NCI-H69 (cell line): ENCODE measurements around the gene TMEM131.
A peak's percentile ranks its signal among the peaks of the same experiment; 100 is the strongest.
"Not testable (repeated sequence)": the region's sequence is repeated elsewhere in the genome, so short reads cannot be mapped to it uniquely, and the experiment has no call there.

Experiments
- DNase-seq: peaks from one replicate; lab custom pipeline; 2025; lab: John Stamatoyannopoulos, UW

Gene TMEM131

DNA sequence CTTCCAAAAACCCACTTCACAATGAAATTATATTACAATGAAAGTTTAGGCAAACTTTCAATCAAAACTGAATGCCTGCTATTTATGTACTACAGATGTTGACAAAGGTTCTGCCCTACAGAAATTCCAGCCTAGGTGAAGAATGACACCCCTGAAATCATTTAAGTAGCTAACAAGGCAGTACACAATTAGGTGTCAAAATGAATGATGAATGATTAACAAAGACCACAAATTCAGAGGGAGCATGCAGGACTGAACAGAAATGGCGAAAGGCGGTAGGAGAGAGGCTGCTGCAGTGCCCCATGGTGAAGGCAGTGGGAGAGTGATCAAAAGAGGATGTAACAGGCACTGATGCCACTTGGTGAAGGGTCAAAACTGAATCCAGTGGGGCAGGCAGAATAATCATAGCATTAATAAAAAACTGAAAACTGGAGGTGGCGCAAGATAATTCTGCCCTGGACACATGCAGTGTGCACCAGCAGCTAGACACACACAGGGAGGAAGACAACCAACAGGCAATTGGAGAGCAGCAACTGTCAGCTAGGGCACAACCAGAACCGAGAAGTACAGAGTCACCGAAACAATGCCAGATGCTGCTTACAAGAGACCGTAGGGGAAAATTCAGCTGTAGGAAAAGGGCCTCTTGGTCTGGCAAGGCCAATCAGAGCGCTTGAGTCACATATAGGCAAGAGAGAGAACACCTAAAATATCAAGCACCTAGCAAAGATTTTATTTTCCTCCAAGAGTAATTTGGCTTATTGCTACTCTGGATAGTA, 4.5 kb downstream of the TMEM131 start:
- peak; percentile 5 for DNase-seq

DNA sequence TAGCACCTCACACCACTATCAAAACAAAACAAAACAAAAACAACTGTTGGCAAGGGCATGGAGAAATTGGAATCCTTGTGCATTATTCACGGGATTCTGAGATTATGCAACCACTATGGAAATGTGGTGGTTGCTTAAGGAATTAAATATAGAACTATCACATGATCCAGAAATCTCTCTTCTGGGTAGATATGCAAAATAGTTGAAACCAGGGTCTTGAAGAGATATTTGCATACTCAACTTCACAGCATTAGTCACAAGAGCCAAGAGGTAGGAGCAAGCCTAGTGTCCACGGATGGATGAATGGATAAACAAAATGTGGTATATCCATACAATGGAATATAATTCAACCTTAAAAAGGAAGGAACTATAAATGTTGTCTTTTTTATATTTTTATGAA, 7.0 kb downstream of the TMEM131 start:
- DNase-seq, result no peak

DNA sequence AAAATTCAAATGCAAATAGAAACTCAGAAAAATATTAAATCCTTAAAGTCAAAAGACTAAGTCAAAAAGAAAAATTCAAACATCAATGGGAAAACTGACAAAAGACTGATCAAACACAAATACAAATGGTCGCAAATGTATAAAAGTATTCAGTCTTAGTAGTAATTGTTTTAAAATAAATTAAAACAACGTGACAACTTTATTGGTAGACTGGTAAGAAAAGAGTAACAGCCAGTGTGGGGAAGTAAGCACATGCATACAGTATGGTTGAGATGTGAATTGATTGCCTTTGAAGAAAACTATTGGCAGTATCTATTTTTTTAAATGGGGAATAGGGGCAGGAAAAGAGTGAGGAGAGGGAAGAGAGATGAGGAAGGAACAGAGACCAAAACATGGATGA, 9.8 kb downstream of the TMEM131 start:
- no peak for DNase-seq

DNA sequence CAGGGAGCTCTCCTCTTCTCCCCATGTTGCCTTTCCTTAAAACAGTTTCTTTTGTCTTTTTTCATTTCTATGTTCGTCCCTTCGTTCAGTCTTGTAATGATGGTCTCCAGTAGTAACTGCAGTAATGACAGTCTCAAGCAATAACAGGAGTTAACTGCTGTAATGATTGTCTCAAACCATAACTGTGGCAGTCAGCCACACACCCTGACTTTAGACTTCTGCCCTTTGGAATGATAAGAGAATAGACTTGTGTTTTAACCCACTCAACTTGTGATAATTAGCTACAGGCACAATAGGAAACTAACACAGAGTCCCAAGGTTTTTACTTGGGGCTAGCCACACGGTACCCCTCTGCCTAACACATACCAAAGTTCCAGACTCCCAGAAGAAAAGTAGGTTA, 12.1 kb downstream of the TMEM131 start:
- DNase-seq, result no peak

DNA sequence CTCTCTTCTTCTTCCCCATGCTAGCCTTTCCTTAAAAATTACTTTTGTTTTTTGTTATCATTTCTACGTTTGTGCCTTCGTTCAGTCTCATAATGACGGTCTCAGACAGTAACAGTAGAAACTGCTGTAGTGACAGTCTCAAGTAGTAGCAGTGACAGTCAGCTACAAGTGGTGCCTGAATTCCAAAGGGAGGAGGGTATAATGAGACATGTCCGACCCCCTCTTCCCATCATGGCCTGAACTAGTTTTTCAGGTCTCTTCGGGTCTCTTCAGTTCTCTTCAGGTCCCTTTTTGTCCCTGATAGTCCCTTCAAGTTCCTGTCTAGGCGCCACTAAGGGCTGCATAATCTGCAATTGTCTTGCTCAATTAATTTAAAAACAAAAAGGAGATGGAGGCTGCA, 12.6 kb downstream of the TMEM131 start:
- DNase-seq, result no peak

DNA sequence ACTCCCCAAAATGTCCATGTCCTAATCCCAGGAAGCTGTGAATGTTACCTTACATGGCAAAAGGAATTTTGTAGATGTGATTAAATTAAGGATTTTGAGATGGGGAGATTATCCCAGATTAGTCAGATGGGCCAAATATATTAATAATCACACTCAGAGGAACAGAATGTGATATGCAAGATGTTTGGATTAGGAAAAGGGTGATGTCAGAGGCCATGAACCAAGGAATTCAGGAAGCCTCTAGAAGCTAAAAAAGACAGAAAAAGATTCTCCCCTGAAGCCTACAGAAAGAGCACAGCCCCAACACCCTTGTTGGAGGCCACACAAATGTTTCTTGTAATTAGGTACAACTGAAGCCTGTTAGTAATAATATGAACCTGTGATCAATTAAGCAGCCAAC, 13.1 kb downstream of the TMEM131 start:
- no peak for DNase-seq

DNA sequence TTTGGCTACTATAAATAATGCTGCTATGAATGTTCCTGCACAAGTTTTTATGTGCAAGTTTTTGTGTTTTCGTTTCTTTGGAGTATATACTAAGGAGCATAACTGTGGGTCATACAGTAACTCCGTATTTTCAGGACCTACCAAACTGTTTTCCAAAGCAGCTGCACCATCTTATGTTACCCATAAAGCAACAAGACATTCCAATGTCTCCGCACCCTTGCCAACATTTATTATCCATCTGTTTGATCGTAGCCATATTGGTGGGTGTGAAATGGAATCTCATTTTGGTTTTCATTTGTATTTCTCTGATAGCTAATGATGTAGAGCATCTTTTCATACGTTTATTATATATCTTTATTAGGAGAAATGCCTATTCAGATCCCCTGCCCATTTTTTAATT, 13.8 kb downstream of the TMEM131 start:
- no peak for DNase-seq

DNA sequence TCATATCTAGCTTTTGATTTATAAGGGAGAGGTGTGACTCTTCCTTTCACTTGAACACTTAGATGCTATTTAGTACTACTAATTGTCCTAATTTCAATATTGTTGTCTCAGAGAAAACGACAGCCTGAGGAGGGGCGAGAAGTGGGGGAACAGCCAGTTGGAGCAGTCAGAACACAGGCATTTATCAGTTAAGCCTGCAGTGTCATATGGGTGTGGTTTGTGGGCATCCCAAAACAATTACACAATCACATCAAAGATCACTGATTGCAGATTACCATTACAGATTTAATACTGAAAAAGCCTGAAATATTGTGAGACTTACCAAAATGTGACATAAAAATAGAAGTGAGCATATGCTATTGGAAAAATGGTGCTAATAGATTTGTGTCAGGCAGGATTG, 15.8 kb downstream of the TMEM131 start:
- no peak for DNase-seq

DNA sequence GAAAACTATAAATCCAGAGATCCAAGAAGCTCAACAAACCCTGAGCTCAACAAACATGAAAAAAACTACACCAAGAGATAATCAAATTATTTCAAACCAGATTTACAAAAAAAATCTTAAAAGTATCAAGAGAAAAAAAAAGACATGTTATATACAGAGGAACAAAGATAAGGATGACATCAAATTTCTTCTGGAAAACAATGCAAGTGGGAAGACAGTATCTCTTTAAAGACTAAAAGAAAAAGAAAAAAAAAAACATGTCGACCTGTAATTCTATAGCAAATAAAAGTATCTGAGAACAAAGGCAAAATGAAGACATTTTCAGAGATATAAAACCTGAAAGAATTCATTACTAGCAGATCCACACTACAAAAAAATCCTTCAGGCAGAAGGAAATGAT, 21.3 kb downstream of the TMEM131 start:
- no peak for DNase-seq

DNA sequence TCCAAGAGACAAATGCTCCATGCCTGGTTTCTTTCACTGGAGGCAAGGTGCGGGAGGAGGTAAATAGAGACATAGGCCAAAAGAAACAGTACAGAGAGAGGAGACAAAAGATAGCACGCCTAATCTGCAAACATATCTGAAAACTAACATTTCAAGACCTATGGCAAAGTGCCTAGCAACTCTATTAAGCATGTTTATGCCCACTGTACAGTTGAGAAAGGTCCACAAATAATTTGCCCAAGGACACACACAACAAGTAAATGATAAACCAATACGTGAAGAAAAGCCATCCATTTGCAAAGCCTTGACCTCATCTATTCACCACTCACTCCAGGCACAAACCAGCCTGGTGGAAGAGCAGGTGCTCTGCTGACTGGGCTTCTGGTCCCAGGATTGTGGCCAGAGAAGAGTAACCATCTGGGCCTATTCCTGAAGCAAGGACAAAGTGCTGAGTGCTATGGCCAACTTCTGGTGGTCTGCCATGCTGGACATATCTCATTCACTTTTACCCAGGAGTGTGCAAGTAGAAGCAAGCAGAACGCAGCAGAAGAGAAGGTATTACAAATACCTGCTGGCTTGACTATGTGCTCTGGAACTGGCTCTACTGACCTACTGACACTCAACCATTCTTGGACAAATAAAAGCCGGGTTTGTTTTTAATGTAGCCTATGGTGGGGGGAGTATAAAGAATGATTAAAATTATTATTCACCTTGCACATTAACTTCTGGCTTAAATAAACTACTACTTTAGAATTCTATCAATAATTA, 25.3 kb downstream of the TMEM131 start:
- DNase-seq, result peak; percentile 20

DNA sequence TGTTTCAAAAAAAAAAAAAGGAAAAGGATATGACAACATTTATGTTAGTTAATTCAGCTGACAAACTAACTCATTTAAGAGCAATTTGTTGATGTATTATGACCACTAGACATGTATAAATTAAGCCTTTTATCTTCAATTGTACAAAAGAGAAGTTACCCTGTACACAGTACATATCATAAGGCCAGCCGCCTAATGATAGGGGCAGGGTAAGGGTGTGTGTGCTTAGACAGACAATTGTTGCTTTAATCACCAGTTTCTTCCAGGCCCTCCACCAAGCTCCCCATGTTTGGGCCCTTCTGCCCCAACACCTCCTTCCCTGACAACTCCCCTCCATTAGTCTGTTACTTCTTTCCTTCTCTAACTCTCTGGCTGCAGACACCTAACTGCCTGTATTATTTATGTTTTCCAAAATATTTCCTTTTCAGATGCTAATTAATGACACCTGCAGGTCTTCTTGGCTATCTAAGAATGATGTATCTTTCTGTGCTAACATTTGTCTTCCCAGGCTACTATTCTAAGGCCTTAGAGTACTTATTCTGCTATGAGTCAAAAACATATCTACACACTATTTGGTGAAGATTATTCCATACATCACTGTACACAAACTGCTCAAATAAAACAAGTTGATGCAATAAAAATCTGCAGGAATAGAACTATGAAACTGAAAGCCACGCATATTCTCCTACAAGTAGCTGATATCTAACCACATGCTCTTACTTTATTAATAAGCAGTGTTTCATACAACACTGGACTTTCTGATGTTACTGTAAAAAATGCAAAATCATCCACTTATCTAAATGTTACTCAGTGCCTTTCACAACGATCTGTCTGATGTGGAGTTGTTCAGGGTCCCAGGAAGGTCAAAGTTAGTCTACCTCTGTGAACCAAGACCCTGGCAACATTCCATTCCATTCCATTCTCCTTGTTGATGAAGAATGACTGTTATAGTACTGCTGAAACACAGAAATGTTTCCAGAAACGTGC, 26.4 kb downstream of the TMEM131 start:
- peak; percentile 57 for DNase-seq

DNA sequence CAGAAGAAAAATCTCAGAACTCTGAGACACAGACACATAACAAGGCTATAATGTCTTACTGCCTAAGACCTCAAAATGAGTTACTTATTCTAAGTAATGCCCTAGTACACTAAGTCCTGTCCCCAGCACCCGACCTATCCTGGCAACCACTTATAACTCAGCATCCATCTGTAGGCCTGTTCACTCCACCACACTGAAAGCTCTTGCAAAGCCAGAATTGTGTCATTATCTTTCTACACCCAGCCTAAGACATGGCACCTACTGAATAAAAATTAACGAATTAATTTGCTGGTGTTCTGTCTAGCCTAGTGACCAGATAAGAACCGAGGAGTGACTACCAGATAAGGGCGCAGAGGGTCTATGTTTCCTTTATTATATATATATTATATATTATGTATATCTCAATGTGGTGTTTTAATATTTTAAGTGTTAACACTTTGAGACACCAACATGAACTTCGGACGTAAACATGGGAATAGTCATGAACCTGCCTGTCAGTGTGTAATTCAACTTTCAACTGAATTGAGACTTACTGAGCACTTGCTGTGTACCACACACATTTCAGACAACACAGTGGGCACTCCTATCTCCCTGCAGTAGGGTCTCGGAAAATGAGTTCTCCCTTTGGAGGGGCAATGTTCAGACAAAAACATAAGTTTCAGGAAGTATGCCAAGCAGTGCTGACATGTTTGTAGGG, 27.7 kb downstream of the TMEM131 start:
- no peak for DNase-seq

DNA sequence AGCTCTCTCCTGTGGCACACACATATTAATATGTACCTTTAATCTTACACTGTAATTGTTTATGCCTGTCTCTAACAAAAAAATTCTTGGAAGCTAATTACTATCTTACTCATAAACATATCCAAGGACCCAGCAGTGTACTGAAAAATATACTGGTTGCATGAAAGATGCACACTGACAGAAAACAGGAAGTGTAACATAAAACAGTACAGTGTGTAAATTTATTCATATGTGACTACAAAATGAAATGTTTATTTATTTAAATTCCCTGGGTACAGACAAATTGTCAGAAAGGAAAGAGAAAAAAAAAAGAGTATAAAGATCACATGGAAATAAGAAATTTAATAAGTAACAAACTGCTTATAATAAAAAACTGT, 28.5 kb downstream of the TMEM131 start:
- no peak for DNase-seq

DNA sequence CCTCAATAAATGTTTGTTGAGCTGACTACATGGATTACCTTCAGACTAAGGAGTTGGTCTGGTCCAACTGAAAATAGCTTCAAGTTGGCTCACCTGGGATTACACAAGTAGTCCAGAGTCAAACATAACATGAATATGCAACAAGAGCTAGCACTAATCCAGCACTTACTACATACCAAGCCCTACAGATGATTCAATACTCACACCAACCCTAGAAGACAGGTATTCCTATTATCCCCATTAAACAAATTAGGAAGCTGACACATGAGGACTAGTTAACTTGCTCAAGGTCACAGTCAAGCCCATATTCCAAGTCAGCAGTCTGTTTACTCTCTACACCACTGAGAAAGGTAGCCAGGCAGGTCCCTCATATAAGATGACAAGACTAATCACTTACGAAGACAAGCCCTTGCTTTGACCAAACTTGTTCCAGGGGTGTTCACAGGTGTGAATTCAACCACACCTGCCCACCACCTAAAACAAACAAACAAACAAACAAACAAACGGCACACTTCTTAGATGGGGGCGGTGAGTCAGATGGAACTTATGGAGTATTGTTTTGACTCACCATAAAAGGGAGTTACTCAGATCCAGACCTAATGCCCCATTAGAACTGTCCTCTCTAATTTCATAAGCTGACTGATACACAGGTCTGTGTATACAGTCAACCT, 29.1 kb downstream of the TMEM131 start:
- peak; percentile 20 for DNase-seq

DNA sequence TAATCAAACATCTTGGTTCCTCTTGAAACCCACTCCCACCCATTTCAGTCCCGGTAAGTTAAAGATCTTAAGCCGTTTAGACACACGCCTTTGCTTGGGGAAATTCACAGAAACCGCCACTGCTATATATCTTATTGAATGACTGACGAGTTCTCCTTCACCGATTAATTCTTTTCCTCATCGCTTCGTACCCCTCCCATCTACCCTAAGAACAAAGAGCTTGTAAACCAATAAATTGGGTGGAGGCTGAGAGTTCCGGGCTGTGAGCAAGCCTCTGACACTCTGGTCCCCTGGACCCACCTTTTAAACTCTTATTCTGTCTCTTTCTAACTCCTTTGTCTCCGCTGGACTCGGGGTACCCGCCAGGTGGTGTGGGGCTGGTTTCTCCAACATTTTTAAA, 30.6 kb downstream of the TMEM131 start:
- DNase-seq, result no peak

DNA sequence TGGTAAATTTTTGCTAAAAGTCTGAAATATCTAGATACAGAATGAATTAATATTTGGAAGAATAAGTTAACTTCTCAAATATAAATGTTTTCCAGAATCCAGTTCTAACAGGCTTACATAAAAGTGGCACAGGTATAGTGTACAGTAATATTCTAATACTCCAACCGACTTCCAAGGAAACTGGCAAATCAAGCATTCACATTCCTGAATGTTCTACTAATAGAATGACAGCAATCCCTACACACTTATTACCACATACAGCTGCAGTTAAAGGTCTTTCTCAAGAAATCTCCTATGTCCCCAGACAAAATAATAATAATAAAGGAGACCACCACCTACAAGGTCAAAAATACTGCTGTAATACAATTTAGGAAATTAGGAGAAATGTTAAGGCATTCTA, 31.9 kb downstream of the TMEM131 start:
- no peak for DNase-seq

DNA sequence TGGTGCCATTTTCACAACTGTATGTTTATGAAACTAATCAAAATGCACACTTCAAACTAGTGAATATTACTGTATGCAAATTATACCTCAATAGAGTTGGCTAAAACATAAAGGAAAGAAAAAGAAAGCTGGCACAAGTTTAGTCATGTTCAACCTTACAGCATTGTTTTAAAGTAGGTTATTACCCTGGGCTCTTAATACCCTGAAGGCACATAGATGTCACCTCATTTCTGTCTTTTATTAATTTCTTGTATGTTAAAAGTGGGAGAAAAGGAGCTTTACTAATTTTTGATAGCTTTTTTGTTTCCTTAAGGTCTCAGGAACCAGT, 32.7 kb downstream of the TMEM131 start:
- no peak for DNase-seq

DNA sequence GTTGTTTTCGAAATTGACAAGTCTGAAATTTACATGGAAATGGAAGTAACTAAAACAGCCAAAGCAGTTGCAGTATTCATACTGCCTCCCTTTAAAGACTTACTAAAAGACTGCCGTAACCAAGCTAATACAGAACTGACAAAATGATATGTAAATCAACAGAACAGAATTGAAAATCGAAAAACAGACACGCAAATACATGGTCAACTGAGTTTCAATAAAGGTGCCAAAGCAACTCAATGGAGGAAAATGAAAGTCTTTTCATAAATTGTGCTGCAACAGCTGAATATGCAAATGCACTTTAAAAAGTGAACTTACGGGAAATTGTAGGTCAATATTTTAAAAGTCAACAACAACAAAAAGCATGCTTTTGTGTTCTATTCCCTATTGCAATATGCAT, 34.2 kb downstream of the TMEM131 start:
- DNase-seq, result no peak

DNA sequence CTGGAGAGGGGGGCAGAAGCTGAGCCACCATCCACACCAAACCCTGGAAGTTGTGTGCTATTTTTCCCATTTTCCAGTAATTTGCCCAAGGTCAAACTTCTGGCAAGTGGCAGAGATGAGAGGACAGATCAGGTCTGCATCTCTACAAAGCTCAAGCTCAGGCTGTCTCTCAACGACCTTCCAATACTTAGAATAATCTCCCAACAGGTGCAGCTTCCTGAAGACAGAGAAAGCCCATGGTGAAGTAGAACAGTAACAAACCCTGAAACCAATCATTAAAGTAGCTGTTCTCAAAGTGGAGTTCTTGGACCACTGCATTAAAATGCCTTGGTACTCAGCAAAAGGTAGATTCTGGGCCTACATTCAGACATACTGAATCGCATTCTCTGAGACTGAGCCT, 37.6 kb downstream of the TMEM131 start:
- DNase-seq, result no peak

DNA sequence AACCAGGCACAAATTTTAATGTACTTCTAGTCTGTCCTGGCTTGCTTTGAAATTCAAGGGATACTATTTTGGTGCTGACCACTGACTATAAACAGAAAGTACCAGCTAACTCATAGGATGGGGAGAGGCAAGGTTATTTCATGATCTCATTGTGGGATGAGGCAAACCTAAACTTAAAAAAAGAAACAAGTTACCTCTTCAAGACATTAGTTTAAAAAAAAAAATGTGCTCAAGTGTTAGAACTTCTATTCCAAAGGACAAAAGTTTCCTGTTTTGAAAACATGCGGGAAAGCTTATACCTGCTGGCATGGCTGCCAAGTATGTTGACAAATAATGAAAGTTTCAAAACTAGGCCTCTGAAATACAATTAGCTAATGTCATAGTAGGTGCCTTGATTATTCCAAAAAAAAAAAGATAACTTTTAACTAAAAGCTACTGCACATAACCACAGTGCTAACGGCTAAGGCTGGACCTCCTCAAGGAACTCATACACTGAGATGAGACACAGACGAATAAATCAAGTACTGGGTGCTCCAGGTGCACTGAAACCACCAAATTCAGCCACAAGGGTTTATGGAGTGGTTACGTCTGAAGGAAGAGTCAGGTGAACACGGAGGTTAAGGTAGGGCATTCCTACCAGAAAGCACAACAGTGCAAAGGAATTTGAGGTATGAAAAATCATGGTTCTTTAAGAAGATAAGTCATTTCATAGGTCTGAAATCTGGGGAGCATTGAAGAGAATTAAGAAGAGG, 38.1 kb downstream of the TMEM131 start:
- DNase-seq, result no peak

DNA sequence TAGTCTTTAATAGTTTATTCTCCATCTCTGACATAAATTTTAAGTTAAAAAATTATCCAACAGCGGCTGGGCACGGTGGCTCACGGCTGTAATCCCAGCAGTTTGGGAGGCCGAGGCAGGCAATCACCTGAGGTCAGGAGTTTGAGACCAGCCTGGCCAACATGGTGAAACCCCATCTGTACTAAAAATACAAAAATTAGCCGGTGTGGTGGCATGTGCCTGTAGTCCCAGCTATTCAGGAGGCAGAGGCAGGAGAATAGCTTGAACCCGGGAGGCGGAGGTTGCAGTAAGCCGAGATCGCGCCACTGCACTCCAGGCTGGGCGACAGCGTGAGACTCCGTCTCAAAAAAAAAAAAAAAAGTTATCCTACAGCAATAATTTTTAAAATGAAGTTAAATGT, 39.0 kb downstream of the TMEM131 start:
- DNase-seq, result not testable (repeated sequence)
